Mucosa of rectum (tissue), 2 donors: ENCODE measurements around the gene TTC3.

Source experiments
- H3K27ac ChIP-seq, 2 donors: one replicate each; pipeline ENCODE4 v1.7.0; 2013; ENCODE audit warnings: inconsistent platforms in 2 of 2, low read depth in 2 of 2, low read length in 2 of 2
- H3K27me3 ChIP-seq, 2 donors: one replicate each; pipeline ENCODE4 v1.7.0; 2013; ENCODE audit warnings: low read length in 2 of 2; ENCODE audit not compliant: control insufficient read depth in 2 of 2, insufficient read depth in 2 of 2
- H3K36me3 ChIP-seq, 2 donors: one replicate each; pipeline ENCODE4 v1.7.0; 2013; ENCODE audit warnings: low read length in 2 of 2; ENCODE audit not compliant: control insufficient read depth in 2 of 2, insufficient read depth in 2 of 2
- H3K4me1 ChIP-seq, 2 donors: one replicate each; pipeline ENCODE4 v1.7.0; 2013; ENCODE audit warnings: low read length in 2 of 2, mild to moderate bottlenecking in 1 of 2; ENCODE audit not compliant: control insufficient read depth in 2 of 2, insufficient read depth in 2 of 2
- H3K4me3 ChIP-seq, 2 donors: one replicate each; pipeline ENCODE4 v1.7.0; 2013; ENCODE audit warnings: low read length in 2 of 2
- H3K9ac ChIP-seq, 2 donors: one replicate each; pipeline ENCODE4 v1.7.0; 2013; ENCODE audit warnings: low read length in 2 of 2, low read depth in 1 of 2, mild to moderate bottlenecking in 1 of 2
- H3K9me3 ChIP-seq, 2 donors: one replicate each; pipeline ENCODE4 v1.7.0; 2013; ENCODE audit warnings: low read length in 2 of 2; ENCODE audit not compliant: control insufficient read depth in 2 of 2
- donor health status: healthy.
- donor health status: Normal muscosa, but diverticular disease.

TTC3 gene

GRCh38 chr21:37237764-37238163, 164.7 kb downstream of the TTC3 start:
- no peak overlapping the region for H3K9ac ChIP-seq
- H3K27me3 ChIP-seq = no peaks in the 10 kb centered on the region
- H3K4me3 ChIP-seq = no peak overlapping the region
- H3K36me3 ChIP-seq = peaks cover 34 to 47% of the 10 kb centered on the region in 2 donors
- no peak overlapping the region for H3K27ac ChIP-seq
- H3K9me3 ChIP-seq = no peaks in the 10 kb centered on the region
- no peaks in the 10 kb centered on the region for H3K4me1 ChIP-seq

GRCh38 chr21:37240978-37241377, 167.9 kb downstream of the TTC3 start:
- Histone ChIP-seq H3K9ac (no peak overlapping the region), H3K36me3 (peaks cover 21 to 30% of the 10 kb centered on the region in 2 donors), H3K4me1 (no peaks in the 10 kb centered on the region), H3K4me3 (no peak overlapping the region), H3K9me3 (no peaks in the 10 kb centered on the region), H3K27me3 (no peaks in the 10 kb centered on the region), H3K27ac (no peak overlapping the region)

DNA sequence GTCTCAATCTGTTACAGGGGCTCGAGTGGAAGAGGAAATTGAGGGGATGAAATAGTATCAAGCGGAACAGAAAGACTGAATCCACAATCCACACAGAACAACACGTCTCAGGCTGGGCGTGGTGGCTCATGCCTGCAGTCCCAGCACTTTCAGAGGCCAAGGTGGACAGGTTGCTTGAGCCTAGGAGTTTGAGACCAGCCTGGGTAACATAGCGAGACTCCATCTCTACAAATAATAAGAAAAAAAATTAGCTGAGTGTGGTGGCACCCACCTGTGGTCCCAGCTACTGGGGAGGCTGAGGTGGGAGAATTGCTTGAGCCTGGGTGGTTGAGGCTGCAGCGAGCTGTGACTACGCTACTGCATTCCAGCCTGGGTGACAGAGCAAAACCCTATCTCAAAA, 168.4 kb downstream of the TTC3 start:
- H3K36me3 ChIP-seq = peaks cover 17 to 28% of the 10 kb centered on the region in 2 donors
- no peaks in the 10 kb centered on the region for H3K27me3 ChIP-seq
- no peak overlapping the region for H3K27ac ChIP-seq
- H3K4me1 ChIP-seq = no peaks in the 10 kb centered on the region
- H3K9me3 ChIP-seq = no peaks in the 10 kb centered on the region
- H3K4me3 ChIP-seq = no peak overlapping the region
- no peak overlapping the region for H3K9ac ChIP-seq

DNA sequence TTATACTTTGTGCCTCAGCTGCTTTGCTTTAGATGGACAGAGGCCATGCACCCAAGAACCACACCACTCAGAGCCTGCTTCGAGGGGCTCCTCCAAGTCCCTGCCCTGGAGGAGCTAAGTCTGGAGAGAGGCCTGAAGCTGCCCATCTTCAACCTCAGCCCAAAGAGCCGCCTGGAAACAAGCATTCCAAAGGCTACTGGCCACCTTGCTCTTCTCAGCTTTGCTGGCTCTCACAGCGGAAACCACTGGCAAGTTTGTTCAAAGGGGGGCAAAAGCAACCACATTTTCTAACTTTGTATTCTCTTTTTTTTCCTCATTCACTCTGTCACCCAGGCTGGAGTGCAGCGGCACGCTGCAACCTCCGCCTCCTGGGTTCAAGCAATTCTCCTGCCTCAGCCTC, 170.9 kb downstream of the TTC3 start:
- H3K4me3 ChIP-seq = no peak overlapping the region
- no peaks in the 10 kb centered on the region for H3K27me3 ChIP-seq
- H3K9me3 ChIP-seq = no peaks in the 10 kb centered on the region
- no peaks in the 10 kb centered on the region for H3K4me1 ChIP-seq
- H3K9ac ChIP-seq = no peak overlapping the region
- peaks cover 6 to 12% of the 10 kb centered on the region in 2 donors for H3K36me3 ChIP-seq
- H3K27ac ChIP-seq = no peak overlapping the region

GRCh38 chr21:37244501-37245095, 171.5 kb downstream of the TTC3 start:
- no peaks in the 10 kb centered on the region for H3K27me3 ChIP-seq
- H3K4me1 ChIP-seq = no peaks in the 10 kb centered on the region
- H3K36me3 ChIP-seq = peaks cover 6 to 12% of the 10 kb centered on the region in 2 donors
- H3K9me3 ChIP-seq = no peaks in the 10 kb centered on the region
- H3K27ac ChIP-seq = no peak overlapping the region
- H3K4me3 ChIP-seq = no peak overlapping the region
- H3K9ac ChIP-seq = no peak overlapping the region

- peaks cover 6 to 8% of the 10 kb centered on the region in 2 donors for H3K36me3 ChIP-seq
- H3K27ac ChIP-seq = no peak overlapping the region
- H3K9me3 ChIP-seq = no peaks in the 10 kb centered on the region
- no peak overlapping the region for H3K9ac ChIP-seq
- no peak overlapping the region for H3K4me3 ChIP-seq
- no peaks in the 10 kb centered on the region for H3K27me3 ChIP-seq
- H3K4me1 ChIP-seq = no peaks in the 10 kb centered on the region
Observed at GRCh38 chr21:37245151-37245550, 172.1 kb downstream of the TTC3 start.

DNA sequence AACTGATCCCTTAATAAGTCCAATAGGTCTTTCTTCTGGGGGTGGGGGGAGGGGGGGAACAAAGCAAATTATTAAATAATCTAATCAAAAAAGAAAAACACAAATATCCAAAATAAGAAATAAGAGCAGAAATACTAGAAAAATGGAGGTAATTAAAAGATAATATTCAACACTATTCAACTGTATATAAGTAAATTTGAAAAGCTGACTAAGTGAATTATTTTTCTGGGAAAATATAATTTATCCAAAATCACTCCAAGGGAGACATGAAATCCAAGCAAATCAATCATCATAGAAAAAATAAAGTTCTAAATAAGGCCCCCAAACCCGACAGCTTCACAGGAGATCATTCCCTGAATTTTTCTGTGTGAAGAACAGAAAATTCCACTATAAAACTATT, 175.2 kb downstream of the TTC3 start:
- H3K9ac ChIP-seq = no peak overlapping the region
- H3K27ac ChIP-seq = no peak overlapping the region
- no peaks in the 10 kb centered on the region for H3K27me3 ChIP-seq
- H3K9me3 ChIP-seq = no peaks in the 10 kb centered on the region
- H3K4me1 ChIP-seq = no peaks in the 10 kb centered on the region
- no peak overlapping the region for H3K4me3 ChIP-seq
- H3K36me3 ChIP-seq = no peaks in the 10 kb centered on the region

DNA sequence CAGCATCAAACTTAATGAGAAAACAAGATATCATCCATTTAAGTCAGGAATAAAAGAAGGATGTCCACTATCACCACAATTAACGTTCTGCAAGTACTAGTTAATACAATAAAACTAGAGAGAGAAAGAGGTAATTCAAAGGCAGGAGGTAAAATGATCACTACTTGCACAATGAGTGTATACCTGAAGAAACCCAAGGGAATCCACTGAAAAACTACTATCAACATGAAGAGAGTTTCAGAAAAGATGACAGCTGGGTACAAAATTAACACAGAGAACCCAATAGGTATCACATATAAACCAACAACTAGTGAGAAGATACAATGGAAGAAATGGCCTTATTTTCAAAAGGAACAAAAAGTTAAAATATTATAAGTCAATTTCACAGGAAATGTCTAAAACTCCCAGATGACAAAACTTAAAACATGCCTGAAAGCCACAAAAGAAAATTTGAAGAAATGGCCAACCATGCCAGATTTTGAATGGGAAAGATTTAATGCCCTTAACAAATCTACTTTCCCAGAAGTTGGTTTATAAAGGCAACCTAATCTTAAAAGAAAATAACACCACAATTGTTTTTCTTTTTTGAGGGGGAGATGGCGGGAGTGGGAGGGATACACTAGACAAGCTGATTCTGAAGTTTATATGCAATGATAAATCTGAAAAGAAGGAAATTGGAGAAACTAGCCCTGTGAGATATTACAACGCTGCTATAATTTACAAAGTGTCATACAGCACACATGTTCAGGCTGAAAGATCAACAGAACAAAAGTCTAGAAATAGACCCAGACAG, 176.3 kb downstream of the TTC3 start:
- H3K36me3 ChIP-seq = no peaks in the 10 kb centered on the region
- H3K9me3 ChIP-seq = no peaks in the 10 kb centered on the region
- no peak overlapping the region for H3K9ac ChIP-seq
- no peak overlapping the region for H3K27ac ChIP-seq
- H3K4me1 ChIP-seq = no peaks in the 10 kb centered on the region
- H3K27me3 ChIP-seq = no peaks in the 10 kb centered on the region
- H3K4me3 ChIP-seq = no peak overlapping the region

- H3K9me3 ChIP-seq = no peaks in the 10 kb centered on the region
- H3K27me3 ChIP-seq = no peaks in the 10 kb centered on the region
- H3K27ac ChIP-seq = no peak overlapping the region
- no peaks in the 10 kb centered on the region for H3K4me1 ChIP-seq
- no peak overlapping the region for H3K4me3 ChIP-seq
- no peak overlapping the region for H3K9ac ChIP-seq
- no peaks in the 10 kb centered on the region for H3K36me3 ChIP-seq
Observed at GRCh38 chr21:37251294-37251634, 178.2 kb downstream of the TTC3 start.
